Embryonic facial prominence (tissue), 1 donor: Measurements from ENCODE around the gene HEPN1.

Source experiments
- DNase-seq: peaks from one replicate; pipeline ENCODE4 v3.0.0-alpha.2; 2016; ENCODE audit errors: extremely low spot score

Gene HEPN1

GRCh38 chr11:124899383-124900145 is 19.5 kb upstream of the HEPN1 start:
- DNase-seq = no peak

- no peak for DNase-seq
Measured at GRCh38 chr11:124900464-124900863, 18.6 kb upstream of the HEPN1 start.

- no peak for DNase-seq
Measured at GRCh38 chr11:124902616-124903015, 16.4 kb upstream of the HEPN1 start.

GRCh38 chr11:124915541-124916369 is 3.3 kb upstream of the HEPN1 start:
- DNase-seq = no peak

- no peak for DNase-seq
Measured at GRCh38 chr11:124916370-124916710, 2.7 kb upstream of the HEPN1 start.

GRCh38 chr11:124917115-124917637 is 1.9 kb upstream of the HEPN1 start:
- no peak for DNase-seq

GRCh38 chr11:124919898-124920297 is 848 bp downstream of the HEPN1 start:
- DNase-seq = no peak

GRCh38 chr11:124920356-124920755 is 1.3 kb downstream of the HEPN1 start:
- DNase-seq = no peak

- peak; percentile 55 for DNase-seq
Measured at GRCh38 chr11:124920870-124921609, 2.0 kb downstream of the HEPN1 start.

- DNase-seq = no peak
Measured at GRCh38 chr11:124922831-124923230, 3.8 kb downstream of the HEPN1 start.

GRCh38 chr11:124923296-124923695 is 4.2 kb downstream of the HEPN1 start:
- no peak for DNase-seq

- DNase-seq = no peak
Measured at GRCh38 chr11:124928942-124929665, 10.1 kb downstream of the HEPN1 start.

GRCh38 chr11:124930799-124931198 is 11.7 kb downstream of the HEPN1 start:
- DNase-seq = no peak

- no peak for DNase-seq
Measured at GRCh38 chr11:124934862-124935547, 16.0 kb downstream of the HEPN1 start.

- no peak for DNase-seq
Measured at GRCh38 chr11:124935548-124936514, 16.8 kb downstream of the HEPN1 start, which contains the start of gene HEPACAM. Gene HEPACAM (minus strand): TSS chr11:124936047. CDS start chr11:124936006, 41 bp downstream.

GRCh38 chr11:124937336-124937935 is 18.4 kb downstream of the HEPN1 start:
- DNase-seq = no peak

GRCh38 chr11:124938206-124938765 is 19.2 kb downstream of the HEPN1 start:
- DNase-seq = no peak

GRCh38 chr11:124938970-124939369 is 19.9 kb downstream of the HEPN1 start:
- DNase-seq = no peak

GRCh38 chr11:124941703-124942102 is 22.7 kb downstream of the HEPN1 start:
- no peak for DNase-seq
